Measurements from ENCODE around the gene TBC1D3G.
"Not testable (repeated sequence)": the region's sequence is repeated elsewhere in the genome, so short reads cannot be mapped to it uniquely, and the experiment has no call there.

TBC1D3G gene

GRCh38 chr17:36323584-36323983 lies at the start of gene TBC1D3G:
Gene TBC1D3G, plus strand, starts transcription at chr17:36323884. Its CDS starts 1,528 bp downstream, at chr17:36325412.
- H3K4me3 ChIP-seq (ENCODE audit: low read depth, low read length): not testable (repeated sequence)

GRCh38 chr17:36283256-36283655 lies 40.4 kb upstream of the TBC1D3G start:
- DNase-seq (ENCODE audit: low read depth); H3K4me3 ChIP-seq (ENCODE audit: low read depth, low read length): not testable (repeated sequence)

More at GRCh38 chr17:36323584-36323983, at the start of gene TBC1D3G:
- not testable (repeated sequence) for DNase-seq (ENCODE audit: low read depth)

DNA sequence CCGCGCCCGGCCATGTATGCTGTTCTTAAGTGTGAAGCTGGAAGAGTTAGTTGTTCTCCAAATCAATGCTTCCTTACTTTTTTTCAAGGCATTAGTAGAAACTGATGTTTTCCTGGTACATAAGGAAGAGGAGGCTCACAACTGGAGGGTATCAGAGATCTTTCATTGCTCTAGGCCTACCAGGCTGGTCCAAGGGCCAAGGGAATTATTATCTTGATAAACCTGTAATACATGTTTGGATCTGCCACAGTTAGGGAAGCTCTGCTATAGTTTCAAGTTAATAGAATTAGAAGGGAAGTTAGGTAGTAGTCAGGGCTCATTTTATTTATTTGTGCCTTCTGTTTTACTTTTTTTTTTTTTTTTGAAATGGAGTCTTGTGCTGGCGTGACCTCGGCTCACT lies 39.5 kb upstream of the TBC1D3G start:
- not testable (repeated sequence) for DNase-seq (ENCODE audit: low read depth); H3K4me3 ChIP-seq (ENCODE audit: low read depth, low read length)

DNA sequence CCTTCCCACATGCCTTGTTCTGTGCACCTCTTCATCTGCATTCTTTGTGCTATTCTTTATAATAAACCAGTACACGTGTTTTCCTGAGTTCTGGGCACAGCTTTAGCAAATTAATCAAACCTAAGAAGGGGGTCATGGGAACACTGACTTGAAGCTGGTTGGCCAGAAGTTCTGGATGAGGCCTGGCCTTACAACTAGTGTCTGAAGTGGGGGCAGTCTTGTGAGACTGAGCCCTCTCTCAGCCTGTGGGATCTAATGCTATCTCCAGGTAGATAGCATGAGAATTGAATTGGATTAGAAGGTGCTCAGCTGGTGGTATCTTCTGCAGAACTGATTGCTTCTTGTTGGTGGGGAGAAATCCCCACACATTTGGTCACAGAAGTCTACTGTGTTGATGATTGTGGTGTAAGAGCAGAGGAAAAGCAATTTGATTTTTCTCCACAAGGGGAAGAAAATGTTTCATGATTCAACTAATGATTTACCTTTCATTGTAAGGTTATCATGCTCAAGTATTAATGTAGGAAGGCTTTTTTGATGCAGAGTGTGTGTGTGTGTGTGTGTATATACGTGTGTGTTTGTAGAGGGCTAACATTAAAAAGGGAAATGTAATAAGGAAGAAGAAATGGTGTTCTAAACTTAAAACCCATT lies 33.6 kb upstream of the TBC1D3G start:
- not testable (repeated sequence) for H3K4me3 ChIP-seq (ENCODE audit: low read depth, low read length); DNase-seq (ENCODE audit: low read depth)

GRCh38 chr17:36295161-36295560 lies 28.5 kb upstream of the TBC1D3G start:
- H3K4me3 ChIP-seq (ENCODE audit: low read depth, low read length); DNase-seq (ENCODE audit: low read depth): not testable (repeated sequence)

DNA sequence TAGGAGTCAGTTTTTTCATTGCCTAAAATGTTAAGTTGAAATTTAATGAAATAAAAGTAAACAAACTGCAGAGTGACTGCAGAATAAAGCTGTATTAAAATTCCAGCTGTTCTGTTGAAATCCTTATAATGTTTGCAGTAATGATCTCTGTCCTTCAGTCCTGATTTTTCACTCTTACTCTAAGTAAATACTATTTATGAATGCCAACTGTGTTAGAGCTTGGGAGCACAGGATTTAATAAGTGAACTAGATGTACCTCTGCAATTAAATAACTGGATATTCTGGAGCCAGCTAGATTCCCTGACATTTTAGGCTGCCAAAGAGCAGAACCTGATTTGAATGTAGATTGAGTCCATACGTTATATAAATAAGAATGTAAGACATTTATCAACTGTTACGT lies 7.9 kb upstream of the TBC1D3G start:
- DNase-seq (ENCODE audit: low read depth): not testable (repeated sequence)

GRCh38 chr17:36362496-36362895 lies 38.8 kb downstream of the TBC1D3G start:
- H3K4me3 ChIP-seq (ENCODE audit: low read depth, low read length); DNase-seq (ENCODE audit: low read depth): not testable (repeated sequence)

More for the DNA sequence above, 7.9 kb upstream of the TBC1D3G start:
- not testable (repeated sequence) for H3K4me3 ChIP-seq (ENCODE audit: low read depth, low read length)

DNA sequence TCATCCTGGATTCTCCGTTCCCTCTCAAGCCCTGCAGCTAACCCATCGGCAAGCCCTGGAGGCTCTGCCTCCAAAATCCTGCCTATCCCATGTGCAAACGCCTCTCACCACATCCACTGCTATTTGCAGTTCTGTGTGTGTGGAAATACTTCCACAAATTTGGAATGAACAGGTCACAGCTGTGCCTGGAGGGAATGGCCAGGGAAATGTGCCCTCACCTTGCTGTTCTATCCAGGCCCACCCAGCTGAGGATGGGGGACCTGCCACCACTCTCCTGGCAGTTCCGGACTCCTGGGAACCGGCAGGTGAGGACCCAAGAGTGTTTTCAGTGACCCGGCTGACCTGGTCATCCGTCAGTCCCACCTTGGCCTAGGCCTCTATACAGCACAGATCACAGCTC lies 52.3 kb downstream of the TBC1D3G start:
- not testable (repeated sequence) for DNase-seq (ENCODE audit: low read depth); H3K4me3 ChIP-seq (ENCODE audit: low read depth, low read length)

Data from NB4 (cell line).